Measurements from ENCODE around the gene MYO1B. TPM values are rescaled to one million over a fixed set of nuclear protein-coding genes. Genes with fewer than 3 reads are reported as not detected.
A peak's percentile ranks its signal among the peaks of the same experiment; 100 is the strongest.

MYO1B gene
- total and polyA plus RNA-seq, 5 experiments from 2014 or later: 0.20 to 0.96 (median 0.44) TPM

GRCh38 chr2:191213333-191213732 lies 31.9 kb upstream of the MYO1B start:
- peaks cover 11 to 34% (median 14%) of the 10 kb centered on the region in 9 donors for H3K9me3 Mint-ChIP-seq
- no peak overlapping the region for H3K27ac Mint-ChIP-seq
- no peaks in the 10 kb centered on the region for H3K27me3 Mint-ChIP-seq
- H3K36me3 Mint-ChIP-seq: peaks cover 0 to 24% (median 20%) of the 10 kb centered on the region in 3 donors
- DNase-seq (no peak), ATAC-seq (no peak)
- H3K4me3 Mint-ChIP-seq: no peak overlapping the region
- peaks cover 0 to 6% (median 2%) of the 10 kb centered on the region in 4 donors for H3K4me1 Mint-ChIP-seq
- POLR2A ChIA-PET: no interaction called here

DNA sequence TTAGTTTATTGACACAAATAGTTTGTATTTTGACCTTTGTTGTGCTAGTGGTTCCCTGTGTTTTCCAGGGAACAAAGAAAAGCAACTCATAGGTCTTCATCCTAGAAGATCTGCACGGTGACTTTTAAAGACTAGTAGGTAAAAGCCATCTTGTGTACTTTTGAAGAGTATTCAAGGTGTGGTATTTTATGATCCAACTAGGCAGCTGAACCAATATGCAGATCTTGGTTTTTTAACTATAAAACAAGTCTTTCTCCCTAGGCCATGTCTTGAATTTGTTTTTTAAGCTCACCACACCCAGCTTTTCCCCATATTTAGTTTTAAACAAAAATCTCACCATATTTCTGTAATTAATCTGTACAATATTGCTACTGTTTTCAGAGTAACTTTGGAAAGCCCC lies 30.0 kb upstream of the MYO1B start:
- DNase-seq (no peak), ATAC-seq (no peak)
- no peaks in the 10 kb centered on the region for H3K27me3 Mint-ChIP-seq
- H3K4me3 Mint-ChIP-seq: no peak overlapping the region
- no peak overlapping the region for H3K27ac Mint-ChIP-seq
- peaks cover 0 to 24% (median 19%) of the 10 kb centered on the region in 3 donors for H3K36me3 Mint-ChIP-seq
- peaks cover 12 to 33% (median 19%) of the 10 kb centered on the region in 9 donors for H3K9me3 Mint-ChIP-seq
- H3K4me1 Mint-ChIP-seq: peaks cover 2 to 14% (median 8%) of the 10 kb centered on the region in 4 donors
- POLR2A ChIA-PET: interaction anchor here (0.6 kb wide), 1 partner anchor 232 kb away, joined by 3 read pairs; no protein-coding TSS in a partner anchor

DNA sequence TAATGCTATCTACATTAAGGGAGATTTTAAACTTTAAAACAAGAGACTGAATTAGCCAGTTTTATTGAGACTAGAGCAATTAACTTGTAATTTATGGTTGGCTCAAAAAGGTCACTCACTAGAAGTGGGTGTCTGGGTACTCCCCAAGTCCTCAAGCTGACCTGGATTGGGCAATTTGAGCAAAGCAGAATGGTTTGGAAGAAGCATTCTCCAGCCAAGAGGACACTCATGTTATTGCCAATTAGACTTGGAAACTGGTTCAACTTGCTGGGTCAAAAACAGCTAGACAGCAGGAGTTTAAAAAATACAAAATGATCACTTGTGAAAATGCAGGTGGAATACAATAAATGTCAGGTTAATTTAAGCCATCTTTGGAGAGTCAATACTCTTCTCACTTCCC lies 29.5 kb upstream of the MYO1B start:
- peaks cover 0 to 24% (median 16%) of the 10 kb centered on the region in 3 donors for H3K36me3 Mint-ChIP-seq
- no peak for DNase-seq
- POLR2A ChIA-PET: interaction anchor here (0.6 kb wide), 1 partner anchor 232 kb away, joined by 3 read pairs; no protein-coding TSS in a partner anchor

DNA sequence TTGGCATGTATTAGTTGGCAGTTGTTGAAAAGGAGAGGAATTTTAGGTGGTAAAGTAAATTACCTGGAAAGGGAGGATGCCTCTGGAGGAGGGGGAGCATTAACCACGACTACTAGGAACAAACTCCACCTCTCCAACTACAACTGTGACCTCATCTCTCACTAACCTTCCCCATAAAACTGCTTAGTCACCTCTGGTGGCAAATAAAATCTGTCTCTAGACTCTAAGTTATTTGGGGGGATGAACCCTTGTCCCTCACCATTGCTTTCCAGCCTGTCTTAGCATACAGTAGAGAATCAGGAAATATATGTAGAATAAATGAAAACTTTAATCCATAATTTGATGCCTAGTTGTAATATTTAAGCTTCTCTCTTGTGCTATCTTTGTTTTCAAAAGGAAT lies 27.6 kb upstream of the MYO1B start:
- H3K36me3 Mint-ChIP-seq: peaks cover 0 to 13% (median 6%) of the 10 kb centered on the region in 3 donors
- POLR2A ChIA-PET: no interaction called here
- no peak for ATAC-seq

More for the DNA sequence above, 29.5 kb upstream of the MYO1B start:
- Mint-ChIP-seq H3K4me1 (peaks cover 5 to 14% (median 9%) of the 10 kb centered on the region in 4 donors), H3K27me3 (no peaks in the 10 kb centered on the region), H3K27ac (no peak overlapping the region), H3K4me3 (no peak overlapping the region), H3K9me3 (peaks cover 12 to 34% (median 20%) of the 10 kb centered on the region in 9 donors)
- ATAC-seq: no peak

DNA sequence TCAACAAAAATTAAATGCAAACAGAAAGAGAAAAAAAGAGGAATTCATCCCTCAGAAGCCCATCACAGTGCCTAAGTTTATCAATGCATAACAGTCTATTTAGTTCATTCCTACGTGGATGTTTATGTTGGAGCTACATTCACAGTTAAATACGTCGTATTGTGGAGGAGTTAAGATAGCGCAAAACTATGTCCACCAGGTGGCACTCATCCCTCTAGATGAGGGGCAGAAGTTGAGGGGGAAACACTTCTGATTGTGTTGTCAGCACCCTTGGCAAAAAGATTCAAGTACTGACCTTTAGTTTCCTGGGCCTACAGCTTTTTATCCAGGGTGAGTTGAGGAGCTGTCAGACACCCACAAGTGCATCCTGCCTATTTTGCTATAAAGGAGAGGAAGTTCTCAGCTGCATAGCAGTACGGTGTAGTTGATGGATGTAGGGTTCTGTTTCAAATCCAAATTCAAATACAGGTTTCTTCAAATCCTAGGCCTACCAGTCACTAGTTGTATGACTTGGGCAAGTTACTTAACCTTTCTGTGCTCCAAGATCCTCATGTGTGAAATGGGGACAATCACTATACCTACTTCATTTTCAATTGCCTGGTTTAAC lies 26.8 kb upstream of the MYO1B start:
- peak; percentile 56 to 67 for ATAC-seq
- H3K9me3 Mint-ChIP-seq: peaks cover 1 to 16% (median 4%) of the 10 kb centered on the region in 9 donors
- H3K27ac Mint-ChIP-seq: peak overlapping the region in 1 of 10 donors; percentile 28
- peaks cover 0 to 5% (median 2%) of the 10 kb centered on the region in 3 donors for H3K36me3 Mint-ChIP-seq
- peak in 8 of 10 donors; percentile 36 to 66 (median 39) for DNase-seq
- POLR2A ChIA-PET: no interaction called here
- H3K4me3 Mint-ChIP-seq: no peak overlapping the region
- H3K27me3 Mint-ChIP-seq: no peaks in the 10 kb centered on the region
- H3K4me1 Mint-ChIP-seq: peaks cover 5 to 14% (median 10%) of the 10 kb centered on the region in 4 donors

More for the DNA sequence above, 27.6 kb upstream of the MYO1B start:
- H3K9me3 Mint-ChIP-seq: peaks cover 3 to 24% (median 10%) of the 10 kb centered on the region in 9 donors
- H3K4me1 Mint-ChIP-seq: peaks cover 5 to 14% (median 10%) of the 10 kb centered on the region in 4 donors
- H3K27ac Mint-ChIP-seq: no peak overlapping the region
- H3K27me3 Mint-ChIP-seq: no peaks in the 10 kb centered on the region
- H3K4me3 Mint-ChIP-seq: no peak overlapping the region
- no peak for DNase-seq

GRCh38 chr2:191220671-191221070 lies 24.5 kb upstream of the MYO1B start:
- Mint-ChIP-seq H3K4me1 (peaks cover 5 to 14% (median 10%) of the 10 kb centered on the region in 4 donors), H3K4me3 (no peak overlapping the region), H3K27ac (no peak overlapping the region), H3K27me3 (no peaks in the 10 kb centered on the region), H3K36me3 (no peaks in the 10 kb centered on the region), H3K9me3 (peaks cover 0 to 12% (median 2%) of the 10 kb centered on the region in 9 donors)
- DNase-seq (no peak), ATAC-seq (no peak)
- POLR2A ChIA-PET: no interaction called here

DNA sequence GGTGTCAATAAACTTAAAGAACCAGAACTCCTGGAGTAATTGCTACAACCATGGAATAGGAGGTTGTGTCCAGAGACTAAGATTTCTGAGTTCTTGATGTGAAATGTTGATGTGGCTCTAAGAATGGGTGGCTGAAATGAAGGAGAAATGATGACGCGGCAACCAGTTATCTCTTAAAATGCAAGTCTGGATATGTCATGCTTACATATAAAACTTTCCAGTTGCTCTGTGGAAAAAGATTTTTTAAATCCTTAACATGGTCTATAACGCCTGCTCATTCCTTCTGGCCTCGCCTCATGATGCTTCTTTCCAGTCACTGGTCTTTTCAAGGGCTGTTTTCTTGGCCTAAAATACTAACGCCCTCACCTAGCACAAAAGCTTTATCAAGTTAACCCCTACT lies 23.5 kb upstream of the MYO1B start:
- H3K4me3 Mint-ChIP-seq: no peak overlapping the region
- H3K36me3 Mint-ChIP-seq: no peaks in the 10 kb centered on the region
- peaks cover 0 to 12% (median 2%) of the 10 kb centered on the region in 9 donors for H3K9me3 Mint-ChIP-seq
- no peak for ATAC-seq
- peaks cover 5 to 14% (median 10%) of the 10 kb centered on the region in 4 donors for H3K4me1 Mint-ChIP-seq
- H3K27ac Mint-ChIP-seq: no peak overlapping the region
- no peak for DNase-seq
- no peaks in the 10 kb centered on the region for H3K27me3 Mint-ChIP-seq
- POLR2A ChIA-PET: no interaction called here

DNA sequence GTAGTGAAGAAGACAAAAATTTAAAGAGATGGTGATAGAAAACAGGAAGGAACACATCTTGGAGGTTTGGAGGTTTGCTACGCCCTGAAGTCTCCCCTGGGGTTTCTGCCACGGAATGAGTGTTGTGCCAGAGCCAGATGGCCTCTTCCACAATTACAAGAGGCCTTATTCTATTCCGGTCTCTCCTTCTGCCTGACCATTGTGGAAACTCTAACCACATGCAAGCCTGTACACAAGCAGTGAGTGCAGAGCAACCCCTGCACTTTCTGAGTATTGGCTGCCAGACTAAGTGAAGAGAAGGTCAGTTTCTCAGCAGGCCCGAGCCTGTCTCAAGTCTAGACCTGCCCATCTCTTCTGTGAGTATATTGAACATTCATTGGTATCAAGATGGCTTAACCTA lies 22.7 kb upstream of the MYO1B start:
- ATAC-seq (no peak), DNase-seq (no peak)
- no peak overlapping the region for H3K27ac Mint-ChIP-seq
- POLR2A ChIA-PET: no interaction called here
- H3K9me3 Mint-ChIP-seq: peaks cover 0 to 12% (median 2%) of the 10 kb centered on the region in 9 donors
- H3K27me3 Mint-ChIP-seq: no peaks in the 10 kb centered on the region
- H3K36me3 Mint-ChIP-seq: no peaks in the 10 kb centered on the region
- H3K4me1 Mint-ChIP-seq: peaks cover 5 to 14% (median 10%) of the 10 kb centered on the region in 4 donors
- H3K4me3 Mint-ChIP-seq: no peak overlapping the region

DNA sequence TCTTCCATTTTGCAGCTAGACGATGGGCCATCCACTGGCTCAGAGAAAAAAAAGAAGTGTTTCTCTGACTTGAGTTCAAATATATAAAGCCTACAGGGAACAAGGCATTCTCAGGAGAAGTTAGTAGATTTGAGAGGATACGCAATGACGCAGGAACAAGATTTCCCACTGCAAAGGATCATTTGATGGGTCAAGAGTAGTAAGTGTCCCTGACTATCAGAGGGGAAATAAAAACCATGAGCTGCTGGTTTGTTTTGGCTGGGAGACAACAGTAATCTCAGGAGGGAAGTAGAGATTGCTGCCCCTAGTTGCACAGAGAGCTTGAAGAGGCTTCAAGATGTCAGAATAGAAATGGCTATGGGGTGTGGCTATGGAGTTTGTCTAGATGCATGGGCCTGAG lies 22.3 kb upstream of the MYO1B start:
- no peak overlapping the region for H3K27ac Mint-ChIP-seq
- no peak for DNase-seq
- peaks cover 5 to 12% (median 9%) of the 10 kb centered on the region in 4 donors for H3K4me1 Mint-ChIP-seq
- no peaks in the 10 kb centered on the region for H3K36me3 Mint-ChIP-seq
- no peak for ATAC-seq
- H3K4me3 Mint-ChIP-seq: no peak overlapping the region
- POLR2A ChIA-PET: interaction anchor here (0.6 kb wide), 1 partner anchor 529 kb away, joined by 3 read pairs; no protein-coding TSS in a partner anchor
- H3K27me3 Mint-ChIP-seq: no peaks in the 10 kb centered on the region
- H3K9me3 Mint-ChIP-seq: peaks cover 0 to 12% (median 2%) of the 10 kb centered on the region in 9 donors

- POLR2A ChIA-PET: no interaction called here
- Mint-ChIP-seq H3K4me1 (peaks cover 0 to 4% (median 1%) of the 10 kb centered on the region in 4 donors), H3K4me3 (no peak overlapping the region), H3K27ac (no peak overlapping the region), H3K27me3 (no peaks in the 10 kb centered on the region), H3K36me3 (no peaks in the 10 kb centered on the region), H3K9me3 (peaks cover 0 to 10% (median 2%) of the 10 kb centered on the region in 9 donors)
- DNase-seq: no peak
- no peak for ATAC-seq
Measured at GRCh38 chr2:191225126-191225525, 20.1 kb upstream of the MYO1B start.

GRCh38 chr2:191225690-191226089 lies 19.5 kb upstream of the MYO1B start:
- Mint-ChIP-seq H3K4me3 (no peak overlapping the region), H3K36me3 (no peaks in the 10 kb centered on the region), H3K9me3 (peaks cover 0 to 5% (median 0%) of the 10 kb centered on the region in 9 donors), H3K27me3 (no peaks in the 10 kb centered on the region), H3K27ac (no peak overlapping the region), H3K4me1 (peaks cover 0 to 1% (median 0%) of the 10 kb centered on the region in 4 donors)
- POLR2A ChIA-PET: no interaction called here
- ATAC-seq: no peak
- DNase-seq: no peak

DNA sequence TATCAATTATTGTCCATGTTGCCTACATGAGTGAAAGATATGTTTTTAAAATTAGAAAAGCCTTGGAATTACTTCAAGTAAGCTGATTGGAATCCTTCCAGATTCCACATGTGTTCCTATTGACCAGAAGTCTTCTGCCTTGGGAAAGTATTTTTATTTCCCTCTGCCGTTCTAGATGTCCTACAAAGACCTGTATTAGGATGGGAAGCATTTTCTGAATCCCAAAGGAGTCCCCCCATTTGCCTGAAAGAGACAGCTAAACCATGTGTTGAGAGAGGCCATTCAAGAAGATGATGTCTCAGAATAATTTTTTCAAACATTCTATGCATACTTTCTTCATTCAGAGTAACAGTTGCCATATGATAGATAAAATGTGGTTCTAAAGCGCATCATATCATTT lies 19.0 kb upstream of the MYO1B start:
- H3K9me3 Mint-ChIP-seq: peaks cover 0 to 4% (median 0%) of the 10 kb centered on the region in 9 donors
- H3K4me3 Mint-ChIP-seq: no peak overlapping the region
- no peak for DNase-seq
- no peak for ATAC-seq
- H3K27ac Mint-ChIP-seq: peak overlapping the region in 1 of 10 donors; percentile 41
- peaks cover 0 to under 1% (median 0%) of the 10 kb centered on the region in 3 donors for H3K36me3 Mint-ChIP-seq
- H3K27me3 Mint-ChIP-seq: no peaks in the 10 kb centered on the region
- POLR2A ChIA-PET: no interaction called here
- H3K4me1 Mint-ChIP-seq: no peaks in the 10 kb centered on the region

GRCh38 chr2:191228333-191228732 lies 16.9 kb upstream of the MYO1B start:
- Mint-ChIP-seq H3K4me1 (no peaks in the 10 kb centered on the region), H3K4me3 (no peak overlapping the region), H3K9me3 (peaks cover 0 to 4% (median 0%) of the 10 kb centered on the region in 9 donors), H3K36me3 (peaks cover 0 to 3% (median 0%) of the 10 kb centered on the region in 3 donors), H3K27ac (no peak overlapping the region), H3K27me3 (no peaks in the 10 kb centered on the region)
- ATAC-seq (no peak), DNase-seq (no peak)
- POLR2A ChIA-PET: interaction anchor here (0.7 kb wide), 1 partner anchor 177 kb away, joined by 4 read pairs; no protein-coding TSS in a partner anchor

All from naive thymus-derived CD8-positive, alpha-beta T cell (primary cell).